GM03348 (cell line): Measurements from ENCODE around the gene FLAD1.
"Not testable (repeated sequence)": the region's sequence is repeated elsewhere in the genome, so short reads cannot be mapped to it uniquely, and the experiment has no call there.

Experiments used
- DNase-seq: peaks from one replicate; pipeline ENCODE4 v3.0.0; 2012; ENCODE audit warnings: low spot score

Gene FLAD1

DNA sequence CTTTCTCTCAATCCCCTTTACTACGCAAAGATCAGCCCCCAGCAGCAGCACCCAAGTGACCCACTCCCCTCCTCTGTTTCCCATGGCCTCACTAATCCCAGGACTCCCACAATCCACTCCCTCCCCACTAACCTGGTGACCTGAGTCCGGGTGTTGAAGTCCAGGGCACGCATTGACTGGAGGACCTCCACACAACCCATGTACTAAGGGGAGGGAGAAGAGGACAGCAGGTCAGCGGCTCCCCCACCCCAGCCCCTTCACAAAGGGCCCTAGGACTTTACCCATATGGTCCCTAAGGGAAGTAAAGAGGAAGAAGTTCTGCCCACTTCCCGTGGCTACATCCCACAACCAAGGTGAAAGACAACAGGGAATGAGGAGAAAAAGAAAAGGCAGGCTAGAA is 13.9 kb upstream of the FLAD1 start:
- DNase-seq = no peak

DNA sequence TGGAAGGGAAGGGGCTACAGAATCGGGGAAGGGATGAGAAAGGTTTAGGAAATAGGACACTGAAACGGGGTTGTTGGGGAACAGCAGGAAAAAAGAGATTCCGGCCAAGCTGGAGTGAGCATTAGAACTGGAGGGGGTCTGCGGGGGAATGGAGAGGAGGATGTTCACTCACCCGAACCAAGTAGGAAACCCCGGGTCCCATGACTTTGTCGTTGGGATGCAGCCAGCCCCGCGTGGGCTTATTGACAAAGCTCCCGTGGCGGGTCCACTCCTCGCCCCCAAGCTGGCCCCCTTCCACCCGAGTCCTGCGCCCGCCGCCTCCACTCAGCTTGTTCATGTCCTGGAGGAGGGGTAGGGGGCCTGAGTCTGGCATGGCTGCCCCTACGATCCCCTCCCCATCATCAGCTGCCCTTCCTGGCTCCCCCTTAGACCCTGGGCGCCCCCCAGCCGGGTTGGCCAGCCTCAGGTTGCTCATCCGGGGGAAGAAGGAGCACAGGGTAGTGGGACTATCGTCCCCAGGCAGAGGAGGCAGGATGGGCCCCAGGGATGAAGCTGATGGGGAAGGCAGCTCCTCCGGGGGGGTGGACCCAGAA is 13.2 kb upstream of the FLAD1 start:
- DNase-seq = no peak

DNA sequence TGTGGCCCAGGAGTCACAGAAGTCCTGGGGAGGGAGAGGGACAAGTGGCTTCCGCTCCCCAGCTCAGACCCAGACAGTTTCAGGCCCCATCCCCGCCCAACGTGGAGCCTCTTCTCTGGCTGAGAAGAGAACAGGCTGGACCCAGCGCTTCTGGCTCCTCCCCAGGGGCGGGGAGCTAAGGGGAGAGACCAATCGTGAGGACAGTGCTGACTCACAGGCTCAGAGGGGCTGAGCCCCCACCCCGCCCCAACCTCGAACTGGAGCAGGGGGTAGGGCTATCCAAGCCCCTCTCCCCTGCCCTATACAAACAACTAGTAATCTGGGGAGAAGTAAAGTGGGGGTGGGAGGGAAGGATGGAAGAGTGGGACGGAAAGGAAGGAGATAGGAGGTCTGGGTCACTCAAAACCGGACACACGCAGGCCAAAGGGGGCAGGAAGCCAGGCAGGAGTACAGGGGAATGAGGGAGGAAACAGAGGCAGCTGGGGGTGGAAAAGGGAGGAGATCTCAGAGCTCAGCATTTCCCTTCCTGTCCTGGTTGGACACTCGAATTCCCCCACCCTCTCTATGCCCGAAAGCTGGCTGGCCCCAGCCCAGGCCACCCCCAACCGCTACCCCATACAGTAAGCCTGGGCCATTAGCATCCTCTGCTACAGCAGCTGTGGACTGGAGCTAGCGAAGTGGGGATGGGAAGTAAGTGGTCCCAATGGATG is 12.4 kb upstream of the FLAD1 start, which contains the start of gene SHC1:
SHC1 (minus strand) TSS at position 117 of the 710 bp plus-strand sequence. CDS start 221 bp downstream, outside the sequence.
- peak; percentile 96 for DNase-seq

DNA sequence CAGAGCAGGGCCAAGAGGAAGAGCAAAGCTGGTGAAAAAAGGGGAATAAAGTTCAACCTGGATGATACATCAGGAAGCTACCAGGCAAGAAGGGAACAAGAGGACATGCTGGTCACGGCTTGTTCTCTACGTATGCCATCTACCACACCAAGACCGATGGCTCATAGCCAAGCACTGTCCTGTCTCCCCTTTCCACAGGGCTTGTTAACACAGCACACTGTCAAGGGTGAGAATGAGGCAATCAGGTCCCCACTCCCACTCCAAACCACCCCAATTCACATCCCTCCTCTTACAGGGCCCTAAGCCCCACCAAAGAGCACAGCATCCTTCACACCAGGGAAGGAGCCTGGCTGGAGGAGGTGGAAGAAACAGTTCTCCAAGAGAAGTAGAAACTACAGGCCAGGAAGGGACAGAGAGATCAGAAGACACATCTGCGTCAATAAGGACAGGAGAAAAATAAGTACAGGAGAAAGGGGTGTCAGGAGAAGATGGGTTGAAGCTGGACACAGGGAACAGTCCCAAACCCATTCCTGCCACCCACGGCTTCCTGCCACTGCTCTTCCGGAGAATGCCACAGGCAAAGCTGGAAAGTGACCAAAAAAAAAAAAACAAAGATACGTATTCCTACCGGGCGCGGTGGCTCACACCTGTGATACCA is 11.7 kb upstream of the FLAD1 start:
- no peak for DNase-seq

DNA sequence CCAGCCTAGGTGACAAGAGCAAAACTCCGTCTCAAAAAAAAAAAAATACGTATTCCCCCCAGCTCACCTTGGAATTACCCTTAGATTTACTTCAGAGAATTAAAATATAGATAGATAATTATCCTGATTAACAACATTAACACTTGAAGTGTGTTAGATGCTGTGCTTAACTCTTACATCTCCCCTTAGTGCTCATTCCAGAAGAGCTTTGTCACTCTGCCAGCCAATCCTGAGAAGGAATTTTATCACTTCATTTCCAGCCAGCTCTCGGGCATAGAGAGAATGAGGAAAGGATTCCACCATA is 11.0 kb upstream of the FLAD1 start:
- no peak for DNase-seq

DNA sequence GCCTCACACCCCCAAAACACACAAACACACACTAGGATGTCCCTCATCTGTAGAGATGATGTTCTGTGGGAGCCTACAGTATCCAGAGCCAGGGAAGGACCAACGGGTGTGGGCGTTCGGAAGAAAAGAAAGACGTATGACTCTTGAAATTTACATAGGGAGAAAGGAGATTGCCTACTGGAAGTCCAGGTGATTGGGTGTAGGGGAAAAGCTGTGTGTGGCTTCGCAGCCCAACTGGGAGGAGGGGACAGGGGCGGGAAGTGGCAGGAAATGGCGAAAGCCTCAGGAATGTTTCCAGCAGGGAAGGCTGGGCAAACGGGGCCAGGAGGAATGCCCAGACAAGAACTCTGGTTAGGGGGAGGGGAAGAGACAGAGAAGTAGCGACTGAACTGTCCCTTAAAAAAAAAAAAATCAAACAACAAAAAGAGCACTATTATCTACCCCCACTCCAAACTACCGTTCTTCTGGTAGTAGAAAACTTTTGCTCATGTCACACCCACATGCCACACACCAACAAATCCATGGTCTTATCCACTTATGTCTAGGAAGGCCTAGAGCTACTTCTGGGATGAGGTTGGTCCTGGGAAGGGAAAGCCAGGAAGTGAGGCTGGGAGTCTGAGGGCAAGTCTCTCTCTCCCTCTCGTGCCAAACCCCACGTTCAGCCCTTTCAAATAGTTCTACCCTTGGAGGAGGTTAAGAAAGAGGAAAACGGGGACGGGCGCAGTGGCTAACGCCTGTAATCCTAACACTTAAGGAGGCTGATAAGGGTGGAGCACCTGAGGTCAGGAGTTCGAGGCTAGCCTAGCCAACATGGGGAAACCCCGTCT is 10.4 kb upstream of the FLAD1 start:
- DNase-seq = peak; percentile 86

DNA sequence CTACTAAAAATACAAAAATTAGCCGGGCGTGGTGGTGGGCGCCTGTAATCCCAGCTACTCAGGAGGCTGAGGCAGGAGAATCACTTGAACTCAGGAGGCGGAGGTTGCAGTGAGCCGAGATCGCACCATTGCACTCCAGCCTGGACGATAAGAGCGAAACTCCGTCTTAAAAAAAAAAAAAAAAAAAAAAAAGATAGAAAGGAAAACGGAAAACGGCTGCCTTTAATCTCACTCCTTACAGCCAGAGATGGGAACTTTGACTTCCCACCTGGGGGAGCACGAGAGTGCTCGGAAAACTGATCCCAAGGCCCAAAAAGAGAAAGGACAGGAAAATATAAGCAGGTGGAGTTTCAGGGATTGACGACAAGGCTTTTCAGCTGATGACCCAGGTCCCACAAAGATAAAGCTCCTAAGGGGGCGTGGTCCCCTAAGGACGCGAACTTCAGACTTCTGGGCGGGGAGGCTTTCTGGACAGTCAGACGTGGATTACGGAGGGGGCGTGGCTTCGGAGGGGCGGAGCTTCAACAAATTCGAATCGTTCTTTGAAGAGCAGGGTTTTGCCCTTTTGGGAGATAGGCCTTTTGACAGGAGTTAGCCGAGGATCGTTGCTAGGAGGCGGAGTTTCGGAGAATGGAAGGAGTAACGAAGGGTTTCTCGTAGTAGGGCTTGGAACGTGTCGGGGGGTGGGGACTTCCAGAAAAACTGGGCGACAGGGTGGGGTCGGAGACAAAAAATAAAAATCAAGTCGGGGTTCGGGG is 9.6 kb upstream of the FLAD1 start:
- DNase-seq = peak; percentile 86

DNA sequence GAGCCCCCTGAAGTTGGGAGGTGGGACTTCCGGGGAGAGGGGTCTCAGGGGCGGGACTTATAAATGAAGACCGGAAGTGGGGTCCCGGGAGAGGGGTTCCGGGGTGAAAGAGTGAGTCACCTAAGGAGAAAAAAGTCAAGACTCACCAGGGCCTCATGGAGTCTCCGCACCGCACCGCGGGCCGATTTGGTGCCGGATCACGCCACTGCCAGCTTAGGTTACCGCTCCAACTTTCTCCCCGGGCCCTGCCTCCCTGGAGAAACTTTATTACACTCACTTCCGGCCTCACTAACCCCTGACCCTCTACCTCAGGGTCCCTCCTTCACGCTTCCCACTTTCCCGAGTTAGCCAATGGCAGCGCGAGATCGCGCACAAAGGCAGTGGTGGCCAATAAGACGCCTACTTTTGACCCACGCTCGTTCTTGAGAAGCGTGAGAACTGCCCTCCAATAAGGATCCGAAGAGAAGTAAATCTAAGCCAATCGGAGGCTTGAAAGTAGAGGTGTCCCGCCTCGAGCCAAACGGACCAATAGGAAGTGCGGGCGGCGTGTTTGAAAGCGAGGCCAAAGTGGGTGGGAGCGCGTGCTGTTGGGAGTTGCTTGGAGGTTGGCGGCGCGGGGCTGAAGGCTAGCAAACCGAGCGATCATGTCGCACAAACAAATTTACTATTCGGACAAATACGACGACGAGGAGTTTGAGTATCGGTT is 8.9 kb upstream of the FLAD1 start, which contains the start of gene CKS1B:
CKS1B (plus strand) TSS at position 580 of the 706 bp plus-strand sequence; CDS start at position 645, 65 bp downstream.
- DNase-seq = peak; percentile 95

DNA sequence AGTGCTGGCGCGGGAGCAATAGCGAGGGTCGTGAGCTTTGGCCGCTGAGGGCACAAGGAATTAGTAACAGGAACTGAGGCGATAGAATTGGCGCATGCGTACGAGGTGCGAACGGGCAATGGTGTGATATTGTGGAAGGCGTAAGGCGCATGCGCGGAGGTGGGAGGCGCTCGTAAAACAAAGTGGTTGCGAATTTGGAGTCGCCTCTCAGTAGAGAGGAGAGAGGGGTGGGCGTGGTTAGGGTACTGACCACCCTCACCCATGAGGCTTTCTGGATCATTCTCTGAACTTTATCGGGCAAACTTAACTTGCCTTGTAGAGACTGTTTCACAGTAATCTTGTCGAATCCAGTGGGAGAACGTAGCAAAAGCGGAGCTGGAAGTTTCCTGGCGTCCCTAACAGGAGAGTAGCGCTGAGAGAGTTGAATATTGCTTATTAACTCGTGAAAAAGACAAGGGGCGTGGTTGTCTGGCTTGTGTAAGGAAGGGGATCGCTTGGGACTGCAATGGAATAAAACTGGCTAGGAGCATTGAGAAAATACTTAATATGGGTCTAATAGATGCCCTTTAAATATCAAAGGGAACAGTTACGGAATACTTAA is 8.2 kb upstream of the FLAD1 start:
- DNase-seq = peak; percentile 91

DNA sequence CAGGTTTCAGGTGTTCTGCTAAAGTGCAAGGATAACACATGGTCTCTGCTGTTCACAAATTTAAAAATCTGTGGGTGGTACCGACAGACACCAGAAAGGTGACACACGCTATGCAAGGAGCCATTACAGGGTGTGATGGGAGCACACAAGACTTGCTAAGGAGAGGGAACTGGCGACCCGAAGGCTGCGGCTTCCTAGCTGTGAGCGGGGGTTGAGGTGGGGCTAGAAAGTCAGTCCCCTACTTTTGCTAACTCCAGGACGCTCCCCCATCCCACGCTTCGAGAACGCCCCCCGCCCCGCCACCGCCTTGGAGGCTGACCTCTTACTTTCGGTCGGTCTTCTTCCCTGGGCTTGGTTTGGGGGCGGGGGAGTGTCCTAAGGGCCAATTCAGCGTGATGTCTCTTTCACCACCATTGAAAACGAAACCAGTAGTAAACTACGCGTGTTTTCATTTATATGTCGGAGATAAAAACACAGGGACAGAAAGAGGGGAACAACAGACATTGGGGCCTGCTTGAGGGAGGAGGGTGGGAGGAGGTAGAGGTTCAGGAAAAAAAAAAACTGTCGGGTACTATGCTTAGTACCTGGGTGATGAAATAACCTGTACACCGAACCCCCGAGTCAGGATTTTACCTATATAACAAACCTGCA is 7.6 kb upstream of the FLAD1 start:
- no peak for DNase-seq

DNA sequence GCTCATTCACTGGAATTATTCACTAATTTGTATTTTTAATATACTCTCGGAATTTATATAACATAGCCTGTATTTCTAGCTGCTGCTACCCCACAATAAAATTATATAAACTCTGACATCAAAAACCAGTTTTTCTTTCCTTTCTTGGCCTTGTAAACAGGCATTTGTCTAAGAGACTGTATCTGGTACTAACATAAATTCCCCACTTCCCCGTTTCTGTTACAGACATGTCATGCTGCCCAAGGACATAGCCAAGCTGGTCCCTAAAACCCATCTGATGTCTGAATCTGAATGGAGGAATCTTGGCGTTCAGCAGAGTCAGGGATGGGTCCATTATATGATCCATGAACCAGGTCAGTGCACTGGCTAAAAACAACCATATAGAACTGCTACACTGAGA is 5.4 kb upstream of the FLAD1 start:
- not testable (repeated sequence) for DNase-seq

DNA sequence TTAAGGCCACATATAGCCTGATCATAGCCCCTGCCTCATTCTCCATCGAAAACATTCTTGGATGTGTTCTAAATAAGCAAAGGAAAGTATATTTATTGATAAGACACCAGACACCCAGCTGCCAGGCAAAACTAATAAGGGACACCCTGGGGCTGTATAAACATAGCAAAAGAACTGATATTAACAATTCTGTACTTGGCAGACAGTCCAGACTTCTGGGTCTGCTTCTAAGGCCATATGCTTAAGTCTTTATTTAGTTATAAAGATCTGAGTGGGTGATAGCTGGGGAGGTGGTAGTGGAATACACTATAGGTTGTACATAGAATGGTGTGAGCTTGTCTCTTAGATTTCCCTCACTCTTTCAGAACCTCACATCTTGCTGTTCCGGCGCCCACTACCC is 4.8 kb upstream of the FLAD1 start:
- DNase-seq = no peak

DNA sequence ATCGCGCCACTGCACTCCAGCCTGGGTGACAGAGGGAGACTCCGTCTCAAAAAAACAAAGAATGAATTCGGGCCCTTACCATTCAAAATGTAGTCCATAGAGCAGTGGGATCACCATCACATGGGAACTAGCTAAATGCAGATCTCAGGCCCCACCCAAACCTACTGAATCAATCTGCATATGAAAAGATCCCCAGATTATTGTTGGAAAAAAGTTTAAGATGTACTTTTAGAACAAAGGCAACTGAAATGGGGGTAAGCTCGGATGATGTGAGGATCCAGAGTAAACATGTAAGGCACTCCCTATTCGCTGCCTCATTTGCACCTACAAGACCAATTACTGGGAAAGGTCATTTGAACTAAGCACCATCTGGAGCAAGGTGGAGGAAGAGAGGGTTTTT is 803 bp upstream of the FLAD1 start:
- DNase-seq = no peak

DNA sequence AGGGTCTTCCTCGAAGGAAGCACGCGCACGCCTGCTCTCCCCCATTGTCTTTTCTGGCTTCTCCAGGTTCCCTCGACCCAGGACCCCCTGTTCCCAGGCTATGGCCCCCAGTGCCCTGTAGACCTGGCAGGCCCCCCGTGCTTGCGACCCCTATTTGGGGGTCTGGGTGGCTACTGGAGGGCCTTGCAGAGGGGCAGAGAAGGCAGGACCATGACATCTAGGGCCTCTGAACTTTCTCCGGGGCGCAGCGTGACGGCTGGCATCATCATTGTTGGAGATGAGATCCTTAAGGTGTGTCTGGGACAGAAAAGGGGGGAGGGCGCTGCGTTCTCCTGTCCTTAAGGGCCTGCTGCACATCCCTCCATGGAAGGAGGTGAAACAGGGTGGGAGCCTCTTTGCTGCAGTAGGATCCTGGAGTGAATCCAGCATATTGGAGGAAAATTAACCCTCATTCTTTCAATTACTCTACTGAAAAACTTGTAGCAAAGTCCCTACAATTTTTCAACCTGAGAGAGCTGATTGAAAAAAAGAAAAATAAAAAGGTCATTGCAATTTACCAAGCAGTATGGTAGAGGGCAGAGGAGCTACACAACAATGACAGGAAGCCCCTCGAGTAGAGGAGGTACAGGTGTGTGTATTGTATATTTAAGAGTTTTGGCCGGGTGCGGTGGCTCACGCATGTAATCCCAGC is 777 bp downstream of the FLAD1 start:
- no peak for DNase-seq

DNA sequence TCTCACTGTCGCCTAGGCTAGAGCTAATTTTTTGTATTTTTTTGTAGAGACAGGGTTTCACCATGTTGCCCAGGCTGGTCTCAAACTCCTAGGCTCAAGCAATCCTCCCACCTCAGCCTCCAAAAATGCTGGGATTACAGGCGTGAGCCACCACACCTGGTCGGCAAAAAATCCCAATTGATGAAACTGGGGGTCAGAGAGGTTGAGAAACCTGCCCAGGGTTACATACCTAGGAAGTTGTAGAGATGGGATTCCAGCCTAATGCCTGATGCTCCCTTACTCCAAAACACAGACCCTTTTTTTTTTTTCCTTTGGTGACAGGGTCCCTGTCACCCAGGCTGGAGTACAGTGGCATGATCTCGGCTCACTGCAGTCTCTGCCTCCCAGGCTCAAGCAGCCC is 3.6 kb downstream of the FLAD1 start:
- not testable (repeated sequence) for DNase-seq

DNA sequence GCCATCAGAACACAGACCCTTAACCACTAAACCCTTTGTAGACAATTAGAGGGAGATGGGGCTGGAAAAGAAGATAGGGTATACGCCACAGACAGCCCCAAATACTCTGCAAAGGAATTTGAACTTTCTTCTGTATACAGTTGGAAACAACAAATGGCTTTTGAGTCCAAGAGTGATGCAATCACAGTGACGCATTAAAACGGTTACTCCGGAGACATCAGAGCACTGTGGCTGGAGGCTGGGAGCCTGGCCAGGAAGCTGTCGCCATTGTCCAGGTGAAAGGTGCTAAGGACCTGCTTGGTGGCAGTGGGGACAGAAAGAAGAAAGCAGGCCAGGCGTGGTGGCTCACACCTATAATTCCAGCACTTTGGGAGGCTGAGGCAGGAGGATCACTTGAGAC is 4.2 kb downstream of the FLAD1 start:
- no peak for DNase-seq

DNA sequence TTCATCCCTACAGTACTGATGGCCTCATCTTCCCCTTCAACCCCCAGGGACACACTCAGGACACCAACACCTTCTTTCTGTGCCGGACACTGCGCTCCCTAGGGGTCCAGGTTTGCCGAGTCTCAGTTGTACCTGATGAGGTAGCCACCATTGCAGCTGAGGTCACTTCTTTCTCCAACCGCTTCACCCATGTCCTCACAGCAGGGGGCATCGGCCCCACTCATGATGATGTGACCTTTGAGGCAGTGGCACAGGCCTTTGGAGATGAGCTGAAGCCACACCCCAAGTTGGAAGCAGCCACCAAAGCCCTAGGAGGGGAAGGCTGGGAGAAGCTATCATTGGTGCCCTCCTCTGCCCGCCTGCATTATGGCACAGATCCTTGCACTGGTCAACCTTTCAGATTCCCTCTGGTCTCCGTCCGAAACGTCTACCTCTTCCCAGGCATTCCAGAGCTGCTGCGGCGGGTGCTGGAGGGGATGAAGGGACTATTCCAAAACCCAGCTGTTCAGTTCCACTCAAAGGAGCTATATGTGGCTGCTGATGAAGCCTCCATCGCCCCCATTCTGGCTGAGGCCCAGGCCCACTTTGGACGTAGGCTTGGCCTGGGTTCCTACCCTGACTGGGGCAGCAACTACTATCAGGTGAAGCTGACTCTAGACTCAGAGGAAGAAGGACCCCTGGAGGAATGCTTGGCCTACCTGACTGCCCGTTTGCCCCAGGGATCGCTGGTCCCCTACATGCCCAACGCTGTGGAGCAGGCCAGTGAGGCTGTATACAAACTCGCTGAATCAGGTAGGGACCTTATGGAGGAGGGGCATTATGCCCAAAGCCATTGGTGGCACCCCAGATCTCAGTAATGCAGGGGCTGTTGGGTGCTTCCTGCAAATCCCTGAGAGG is 5.2 kb downstream of the FLAD1 start:
- DNase-seq = no peak

DNA sequence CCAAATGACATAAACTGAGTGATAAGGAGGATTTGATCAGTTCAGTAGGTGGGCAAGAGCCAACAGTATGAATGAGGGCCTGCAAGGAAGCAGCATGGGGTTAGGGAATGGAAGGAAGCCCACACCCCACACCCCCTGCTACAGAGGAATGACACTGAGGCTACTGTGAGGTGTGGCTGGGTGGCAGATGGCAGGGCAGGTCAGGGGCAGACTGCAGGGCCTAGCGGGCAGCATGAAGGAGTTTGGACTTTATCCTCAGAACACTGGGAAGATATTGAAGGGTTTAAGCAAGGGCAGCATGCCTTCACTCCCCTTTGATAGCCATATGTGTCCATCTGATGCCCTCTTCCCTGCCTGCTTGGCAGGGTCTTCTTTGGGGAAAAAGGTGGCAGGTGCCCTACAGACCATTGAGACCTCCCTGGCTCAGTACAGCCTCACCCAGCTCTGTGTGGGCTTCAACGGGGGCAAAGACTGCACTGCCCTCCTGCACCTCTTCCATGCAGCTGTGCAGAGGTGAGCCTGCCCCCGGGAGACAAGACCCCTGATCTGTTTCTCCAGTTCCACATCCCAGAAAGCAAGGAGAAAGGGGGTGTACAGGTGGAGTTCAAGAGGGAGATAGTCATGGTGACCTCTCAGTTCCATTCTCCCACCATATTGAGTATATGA is 6.2 kb downstream of the FLAD1 start:
- DNase-seq = no peak
